SH-SY5Y (cell line): ENCODE data around the gene KSR1.

Source experiments
- GATA2 ChIP-seq: IDR thresholded peaks from 2 replicates; pipeline ENCODE4 v1.6.1; 2011; ENCODE audit warnings: mild to moderate bottlenecking, low read depth, low read length
- GATA3 ChIP-seq: IDR thresholded peaks from 2 replicates; pipeline ENCODE4 v1.6.1; 2011; ENCODE audit warnings: low read depth, mild to moderate bottlenecking, low read length, moderate library complexity

Gene KSR1

DNA sequence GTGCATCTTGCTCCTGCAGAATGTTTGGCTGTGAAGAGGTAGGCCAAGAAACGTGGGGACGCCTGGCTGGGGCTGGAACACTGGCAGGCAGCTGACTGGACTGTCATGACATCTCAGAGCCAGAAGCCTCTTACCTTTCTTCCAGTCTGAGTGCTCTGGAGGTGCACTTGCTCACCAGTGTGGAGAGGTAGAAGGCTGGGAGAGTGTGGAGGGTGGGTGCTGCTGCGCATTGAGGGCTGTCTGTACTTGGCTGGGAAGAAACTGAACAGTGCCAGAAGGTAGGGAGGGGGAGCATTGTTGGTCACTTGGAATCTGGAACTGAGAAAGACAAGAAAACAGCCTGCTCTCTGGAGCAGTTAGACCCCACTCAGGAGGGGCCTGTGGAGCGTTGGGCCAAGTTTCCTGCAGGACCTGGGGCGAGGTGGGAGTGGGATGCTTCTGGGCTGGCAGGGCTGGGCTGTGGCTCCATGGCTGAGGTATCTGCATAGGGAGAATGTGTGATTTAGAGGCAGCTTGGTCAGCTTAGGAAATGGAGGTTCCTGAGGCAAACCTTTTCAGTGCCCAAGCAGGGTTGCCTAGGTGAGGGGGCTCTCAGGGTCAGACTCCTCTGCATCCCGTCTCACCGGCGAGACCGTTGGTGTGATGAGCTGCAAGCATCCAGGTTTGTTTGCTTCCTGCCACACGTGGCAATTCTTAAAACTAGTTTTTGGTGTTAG lies 55.1 kb downstream of the KSR1 start:
- TF ChIP-seq GATA2 (no peak), GATA3 (no peak)

DNA sequence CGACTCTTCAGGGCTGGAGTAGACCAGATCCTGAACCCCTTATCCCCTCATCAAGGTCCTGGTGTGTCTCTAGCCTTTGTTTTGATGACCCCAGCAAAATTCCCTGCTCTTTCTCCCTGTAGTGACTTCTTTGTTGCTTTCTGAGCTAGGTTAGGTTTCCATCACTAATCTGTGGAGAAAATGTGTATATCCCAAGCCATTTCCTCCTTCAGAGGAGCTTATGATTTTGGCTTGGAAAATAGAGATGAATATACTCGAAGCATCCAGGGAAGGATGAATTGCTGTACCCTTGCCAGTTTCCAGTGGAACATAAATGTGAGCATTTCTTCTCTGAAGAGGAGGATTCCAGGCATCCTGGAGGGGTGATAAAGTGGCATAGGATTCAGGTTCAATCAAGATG lies 55.8 kb downstream of the KSR1 start:
- TF ChIP-seq GATA3 (no peak), GATA2 (no peak)

DNA sequence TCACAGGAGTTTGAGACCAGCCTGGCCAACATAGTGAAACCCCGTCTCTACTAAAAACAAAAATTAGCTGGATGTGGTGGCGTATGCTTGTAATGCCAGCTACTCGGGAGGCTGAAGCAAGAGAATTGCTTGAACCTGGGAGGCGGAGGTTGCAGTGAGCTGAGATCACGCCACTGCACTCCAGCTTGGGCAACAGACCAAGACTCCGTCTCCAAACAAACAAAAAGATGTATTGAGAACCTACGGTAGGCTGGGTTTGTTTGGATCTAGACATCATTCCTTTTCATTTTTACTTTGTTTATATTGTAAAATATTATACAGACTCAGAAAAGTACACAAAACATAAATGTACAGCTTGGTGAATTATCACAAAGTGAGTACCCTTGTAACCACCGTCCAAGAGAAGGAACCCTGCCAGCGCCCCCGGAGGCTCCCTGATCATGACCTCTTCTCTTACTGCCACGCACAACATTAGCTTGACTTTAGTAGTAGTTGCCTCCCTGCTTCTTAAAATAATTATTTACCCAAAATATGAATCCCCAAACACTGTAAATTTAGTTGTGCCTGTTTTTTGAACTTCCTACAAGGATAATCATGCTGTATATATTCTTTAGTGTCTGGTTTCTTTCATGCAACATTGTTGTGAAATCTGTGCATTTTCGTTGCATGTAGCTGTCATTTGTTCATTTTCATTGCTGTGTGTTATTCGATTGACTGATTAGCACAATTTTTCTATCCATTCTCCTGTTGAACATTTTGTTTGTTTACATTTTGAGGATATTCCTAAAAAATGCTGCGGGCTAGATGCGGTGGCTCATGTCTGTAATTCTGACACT lies 56.5 kb downstream of the KSR1 start:
- no peak for TF ChIP-seq GATA2

DNA sequence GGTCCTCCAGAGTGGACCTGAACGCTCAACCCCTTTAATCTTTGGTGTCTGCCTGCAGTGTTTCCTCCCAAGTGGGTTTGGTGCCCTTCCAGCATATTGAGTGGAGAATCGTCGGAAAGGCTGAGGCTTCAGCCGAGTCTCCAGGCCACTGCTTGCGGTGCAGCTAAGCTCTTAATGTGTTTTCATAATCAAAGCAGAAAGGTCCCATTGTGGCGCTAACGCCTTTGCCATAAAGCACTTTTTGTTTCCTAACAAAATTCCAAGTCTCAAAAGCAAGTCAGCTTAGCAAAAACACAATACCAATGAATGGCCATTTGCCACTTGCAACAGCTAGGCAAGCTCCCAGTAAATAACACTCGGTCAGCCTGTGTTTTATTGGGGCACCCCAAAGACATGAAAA lies 57.6 kb downstream of the KSR1 start:
- TF ChIP-seq GATA2 (no peak), GATA3 (no peak)

DNA sequence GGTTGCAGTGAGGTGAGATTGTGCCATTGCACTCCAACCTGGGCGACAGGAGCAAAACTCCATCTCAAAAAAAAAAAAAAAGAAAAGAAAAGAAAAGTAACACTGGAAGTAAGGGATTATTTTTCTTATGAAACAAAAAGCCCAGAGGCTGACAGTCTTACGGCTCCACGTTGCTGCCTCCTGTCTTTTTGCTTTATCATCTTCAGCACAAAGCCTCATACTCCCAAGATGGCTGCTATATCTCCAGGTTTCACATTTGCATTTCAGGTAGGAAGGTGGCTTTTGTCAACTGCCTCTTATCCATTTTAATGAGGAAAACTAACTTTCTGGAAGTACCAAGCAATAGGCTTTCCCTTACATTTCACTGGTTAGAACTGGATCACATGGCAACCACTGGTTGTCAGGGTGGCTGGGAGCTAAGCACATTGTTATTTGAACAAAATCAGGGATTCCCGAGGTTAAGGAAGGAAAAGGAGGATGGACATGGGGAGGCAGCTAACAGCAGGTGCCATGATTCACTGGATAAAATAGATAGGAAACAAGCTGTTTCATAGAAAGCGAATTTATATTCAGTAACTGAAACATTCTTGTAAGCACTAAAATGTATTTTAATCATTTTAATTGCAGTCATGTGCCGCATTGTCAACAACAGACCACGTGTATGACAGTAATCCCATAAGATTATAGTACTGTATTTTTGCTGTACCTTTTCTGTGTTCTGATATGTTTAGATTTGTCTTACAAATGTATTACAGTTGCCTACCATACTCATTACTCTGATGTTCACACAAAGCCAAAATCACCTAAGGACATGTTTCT lies 58.6 kb downstream of the KSR1 start:
- TF ChIP-seq GATA3 (no peak), GATA2 (no peak)

DNA sequence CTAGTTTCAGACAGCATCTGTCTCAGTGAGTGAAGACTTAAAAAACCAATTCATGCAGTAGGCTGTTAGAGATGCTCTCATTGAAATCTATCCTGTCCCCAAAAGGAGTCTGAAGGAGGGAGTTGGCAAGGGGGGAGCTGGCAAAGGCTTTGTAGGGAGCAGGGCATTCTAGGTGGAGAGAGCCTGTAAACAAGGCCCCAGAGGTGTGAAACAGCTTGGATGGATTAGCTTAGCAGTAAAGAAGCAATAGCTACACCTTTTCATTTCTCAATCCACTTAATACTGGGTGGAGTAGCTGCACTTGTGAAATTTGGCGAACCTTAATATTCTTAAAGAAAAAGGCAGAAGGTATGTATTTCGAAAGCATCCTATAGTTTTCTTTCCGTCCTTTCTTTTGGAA lies 61.8 kb downstream of the KSR1 start:
- TF ChIP-seq GATA3 (no peak), GATA2 (no peak)

DNA sequence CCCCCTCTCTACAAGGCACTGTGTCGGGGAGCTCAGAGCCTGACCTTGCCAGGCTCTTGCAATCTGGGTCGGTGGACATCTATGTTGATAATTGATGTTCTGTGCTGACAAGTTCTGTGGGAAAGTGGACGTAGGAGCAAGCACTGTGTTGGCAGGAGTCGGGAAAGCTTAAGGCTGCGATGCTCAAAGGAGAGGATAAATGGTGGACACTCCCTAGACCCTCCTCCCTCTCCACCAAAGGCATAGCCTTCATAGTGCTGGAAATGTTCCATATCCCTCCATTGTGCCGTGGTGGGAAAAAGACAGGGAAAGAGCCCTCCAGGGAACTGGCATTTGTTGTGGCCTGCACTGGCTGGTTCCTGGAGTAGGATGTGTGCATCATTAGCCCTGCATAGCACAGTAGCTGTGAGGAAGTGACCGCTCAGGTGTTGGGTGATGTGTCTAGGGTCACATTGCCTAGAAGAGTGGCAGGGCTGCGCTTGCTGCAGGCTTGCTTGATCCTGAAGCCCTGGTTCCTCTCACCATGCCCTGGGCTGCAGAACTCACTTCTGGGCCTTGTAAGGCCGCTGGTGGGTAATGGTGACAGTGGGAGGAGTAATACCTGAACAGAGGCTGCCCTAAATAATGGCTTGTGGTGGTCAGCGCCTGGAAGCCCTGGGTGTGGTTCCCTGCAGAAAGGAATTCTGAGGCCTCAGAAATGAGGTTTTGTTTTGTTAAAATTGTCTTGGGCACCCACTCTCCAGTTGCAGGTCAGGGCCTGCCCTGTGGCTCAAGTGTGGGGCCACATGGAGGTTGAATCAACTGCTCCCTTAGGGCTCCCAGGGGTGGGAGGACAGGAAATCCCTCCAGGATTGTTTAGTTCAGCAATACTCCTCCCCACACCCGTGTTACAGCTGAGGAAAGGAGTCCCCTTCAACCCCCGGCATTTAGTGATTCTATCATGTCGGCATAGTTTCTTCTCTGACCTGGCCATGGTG lies 62.6 kb downstream of the KSR1 start:
- no peak for TF ChIP-seq GATA2
- no peak for TF ChIP-seq GATA3

DNA sequence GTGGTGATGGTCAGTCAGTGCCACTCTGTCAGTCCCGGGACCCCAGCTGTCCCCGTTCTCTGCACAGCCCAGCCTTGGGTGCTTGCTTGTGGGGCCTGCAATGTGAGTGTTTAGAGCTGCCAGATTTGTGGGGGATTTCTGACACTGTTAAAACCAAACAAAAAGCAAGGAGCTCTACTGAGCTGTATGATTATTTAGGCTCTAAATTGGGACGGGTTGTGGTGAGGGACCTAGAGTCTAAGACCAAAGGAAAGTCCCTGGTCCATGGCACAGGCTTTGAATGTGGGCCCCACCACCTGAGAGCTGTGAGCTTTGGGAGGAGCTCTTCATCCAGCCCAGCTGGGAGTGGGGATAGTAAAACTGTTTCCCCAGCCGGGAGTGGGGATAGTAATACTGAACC lies 63.3 kb downstream of the KSR1 start:
- TF ChIP-seq GATA2 (no peak), GATA3 (no peak)

DNA sequence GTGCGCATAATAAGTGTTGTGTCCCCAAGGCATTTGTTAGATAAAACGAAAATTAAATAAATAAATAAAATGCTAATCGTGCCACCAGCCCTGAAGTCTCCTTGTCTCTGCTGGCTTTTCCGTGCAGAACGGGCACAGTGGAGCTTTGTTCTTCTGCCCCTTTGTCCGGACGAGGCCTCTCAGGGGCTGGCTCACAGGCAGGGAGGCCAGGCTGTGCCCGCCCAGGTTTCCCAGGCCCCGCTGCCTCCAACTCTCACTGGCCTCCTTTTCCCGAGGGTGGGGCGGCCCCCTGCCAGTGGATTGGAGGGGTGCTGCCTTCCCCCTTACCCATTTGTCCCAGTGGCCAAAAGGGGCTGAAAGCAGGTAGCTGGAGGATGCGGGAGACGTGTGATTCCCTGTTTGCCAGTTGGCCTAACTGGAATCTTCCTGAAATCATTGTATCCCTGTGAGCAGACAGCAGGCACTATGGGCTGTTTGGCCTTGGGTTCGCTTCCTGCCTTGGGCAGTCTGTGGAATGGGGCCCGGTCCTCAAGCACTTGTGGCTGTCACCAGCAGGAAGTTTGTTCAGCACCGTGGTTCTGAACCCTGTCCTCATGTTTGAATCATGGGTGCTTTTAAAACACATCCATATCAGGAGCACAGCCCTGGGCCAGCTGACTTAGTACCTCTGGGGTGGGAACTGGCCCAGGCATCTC lies 64.4 kb downstream of the KSR1 start:
- TF ChIP-seq GATA2 (no peak), GATA3 (no peak)

DNA sequence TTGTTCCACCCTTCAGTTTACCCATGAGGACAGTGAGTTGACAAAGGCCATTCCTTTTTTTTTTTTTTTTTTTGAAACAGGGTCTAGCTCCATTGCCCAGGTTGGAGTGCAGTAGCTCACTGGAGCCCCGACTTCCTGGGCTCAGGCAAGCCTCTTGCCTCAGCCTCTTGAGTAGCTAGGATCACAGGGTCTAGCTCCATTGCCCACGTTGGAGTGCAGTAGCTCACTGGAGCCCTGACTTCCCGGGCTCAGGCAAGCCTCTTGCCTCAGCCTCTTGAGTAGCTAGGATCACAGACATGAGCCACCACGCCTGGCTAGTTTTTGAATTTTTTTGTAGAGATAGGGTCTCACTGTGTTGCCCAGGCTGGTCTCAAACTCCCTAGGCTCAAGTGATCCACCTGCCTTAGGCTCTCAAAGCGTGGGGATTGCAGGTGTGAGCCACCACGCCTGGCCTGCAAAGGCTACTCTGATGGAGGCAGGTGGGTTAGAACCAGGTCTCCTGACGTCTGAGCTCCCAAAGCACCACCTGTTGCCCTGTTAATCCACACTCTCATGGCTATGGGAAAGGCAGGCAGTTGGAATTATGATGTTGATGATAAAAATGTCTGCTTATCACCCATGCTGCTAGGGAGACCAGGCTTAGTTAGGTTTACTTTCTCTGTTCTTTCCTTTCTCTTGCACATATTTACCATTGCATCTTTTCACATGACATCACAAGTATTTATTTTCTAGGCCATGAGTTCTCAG lies 65.2 kb downstream of the KSR1 start:
- no peak for TF ChIP-seq GATA2
- TF ChIP-seq GATA3 = no peak

DNA sequence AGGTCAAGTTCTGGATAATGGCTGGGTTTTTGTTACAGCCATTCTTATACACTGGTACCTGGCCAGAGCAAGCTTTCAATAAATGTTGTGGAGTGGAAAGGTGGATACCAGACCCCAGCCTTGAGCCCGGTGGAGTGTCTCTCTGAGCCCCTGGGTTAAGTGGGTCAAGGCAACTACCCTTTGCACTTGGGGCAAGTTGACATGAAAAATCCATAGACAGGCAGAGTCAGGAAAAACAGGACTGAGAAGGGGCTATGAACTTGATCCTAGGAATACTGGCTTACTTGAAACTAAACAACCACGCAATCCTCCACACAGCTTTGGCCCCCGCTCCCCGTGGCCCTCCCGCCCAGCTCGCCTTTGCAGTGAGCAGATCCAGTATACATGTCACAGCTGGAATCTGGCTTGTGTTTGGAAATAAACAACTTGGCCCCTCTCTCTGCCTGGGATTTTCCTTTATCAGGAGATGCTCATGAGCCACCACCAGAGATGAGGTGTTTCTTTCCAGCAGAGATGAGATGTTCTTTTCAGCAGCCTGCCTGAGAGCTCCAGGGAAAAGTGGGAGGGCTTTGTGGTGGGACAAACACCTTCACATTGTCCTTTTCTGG lies 65.9 kb downstream of the KSR1 start:
- TF ChIP-seq GATA2 = no peak

DNA sequence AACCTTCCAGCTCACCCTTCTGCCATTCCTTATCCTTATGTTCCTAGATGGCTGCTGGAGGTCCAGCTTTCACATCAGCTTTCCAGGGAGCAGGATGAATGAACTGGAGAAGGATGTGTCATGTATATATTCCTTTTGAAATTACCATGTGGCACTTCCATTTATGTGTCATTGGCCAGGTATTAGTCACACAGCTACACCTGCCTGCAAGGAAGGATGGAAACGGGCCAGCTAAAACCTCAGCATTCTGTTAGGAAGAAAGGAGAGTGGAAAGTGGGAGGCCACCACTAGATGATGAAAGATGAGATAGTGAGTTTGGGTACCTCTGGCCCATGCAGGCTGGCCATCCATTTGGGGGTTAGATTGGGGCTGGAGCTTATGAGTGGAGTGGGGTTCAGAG lies 67.5 kb downstream of the KSR1 start:
- TF ChIP-seq GATA2 = no peak
- TF ChIP-seq GATA3 = no peak

DNA sequence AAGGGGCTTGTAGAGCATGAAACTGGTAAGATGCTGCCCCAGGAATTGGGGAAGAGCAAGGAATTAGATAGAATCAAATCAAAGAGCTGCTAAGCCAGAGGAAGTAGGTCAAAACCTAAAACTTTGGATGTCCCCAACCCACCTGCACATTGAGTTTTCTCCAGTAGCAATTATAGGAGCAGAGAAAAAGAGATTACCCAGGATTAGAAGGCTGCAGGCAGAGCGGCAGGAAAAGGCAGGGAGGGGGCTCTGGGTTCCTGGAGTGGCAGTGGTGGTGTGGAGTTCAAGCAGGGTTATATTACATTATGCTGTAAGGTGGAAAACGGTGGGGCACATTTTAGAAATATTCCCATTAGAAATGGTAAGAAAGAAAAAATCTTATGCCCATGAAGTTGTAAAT lies 68.3 kb downstream of the KSR1 start:
- TF ChIP-seq GATA2 (no peak), GATA3 (no peak)

DNA sequence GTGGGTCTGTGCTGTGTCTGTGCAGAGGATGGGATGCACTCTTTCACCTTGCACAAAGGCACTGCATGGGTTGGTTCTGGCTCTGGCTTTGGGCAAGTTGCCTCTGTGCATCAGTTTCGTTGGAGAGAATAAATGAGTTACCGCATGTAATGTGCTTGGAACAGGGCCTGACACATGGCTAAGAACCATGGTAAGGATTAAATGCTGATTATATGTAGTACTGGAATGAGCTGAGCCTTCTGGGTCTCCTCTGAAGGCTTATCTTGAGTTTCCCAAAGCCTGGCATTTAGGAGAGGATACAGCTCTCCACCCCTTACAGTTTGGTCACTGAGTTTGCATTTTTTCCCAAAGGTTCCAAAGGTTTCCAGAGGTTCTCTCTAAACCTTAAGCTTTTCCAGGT lies 69.1 kb downstream of the KSR1 start:
- TF ChIP-seq GATA3 (no peak), GATA2 (no peak)
